Lower leg skin (tissue), 3 donors: Measurements from ENCODE around the gene CACYBP.

Experiments
- POLR2A ChIP-seq, 2 donors: fragments of 450-650 bp; IDR thresholded peaks; one replicate each; pipeline ENCODE4 v1.6.1; 2016 to 2017; ENCODE audit warnings: antibody characterized with exemption in 2 of 2, mild to moderate bottlenecking in 1 of 2, moderate library complexity in 1 of 2
- TF ChIP-seq, protein P1 (sequence below), 3 donors: fragments of 450-650 bp; IDR thresholded peaks; one replicate each; pipeline ENCODE4 v1.5.1; 2016; ENCODE audit warnings: antibody characterized with exemption in 3 of 3, mild to moderate bottlenecking in 3 of 3, moderate library complexity in 2 of 3

DNA sequence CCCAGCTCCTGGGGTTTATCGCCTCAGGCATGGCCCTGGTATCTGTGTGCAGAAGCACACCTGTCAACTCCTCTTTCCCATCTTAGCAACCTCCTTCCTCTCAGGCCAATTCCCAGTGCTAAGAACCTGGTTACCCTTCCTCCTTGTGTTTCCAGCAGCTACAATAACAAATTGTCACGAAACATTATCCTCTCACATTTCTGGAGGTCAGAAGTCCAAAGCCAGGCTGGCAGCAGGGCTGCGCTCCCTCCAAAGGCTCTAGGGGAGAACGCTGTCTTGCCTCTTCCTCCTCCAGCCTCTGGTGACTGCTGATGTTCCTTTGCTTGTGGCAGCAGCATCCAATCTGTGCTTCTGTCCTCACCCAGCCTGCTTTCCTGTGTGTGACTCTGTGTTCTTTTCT lies 34.2 kb downstream of the CACYBP start:
- TF ChIP-seq, protein P1, sequence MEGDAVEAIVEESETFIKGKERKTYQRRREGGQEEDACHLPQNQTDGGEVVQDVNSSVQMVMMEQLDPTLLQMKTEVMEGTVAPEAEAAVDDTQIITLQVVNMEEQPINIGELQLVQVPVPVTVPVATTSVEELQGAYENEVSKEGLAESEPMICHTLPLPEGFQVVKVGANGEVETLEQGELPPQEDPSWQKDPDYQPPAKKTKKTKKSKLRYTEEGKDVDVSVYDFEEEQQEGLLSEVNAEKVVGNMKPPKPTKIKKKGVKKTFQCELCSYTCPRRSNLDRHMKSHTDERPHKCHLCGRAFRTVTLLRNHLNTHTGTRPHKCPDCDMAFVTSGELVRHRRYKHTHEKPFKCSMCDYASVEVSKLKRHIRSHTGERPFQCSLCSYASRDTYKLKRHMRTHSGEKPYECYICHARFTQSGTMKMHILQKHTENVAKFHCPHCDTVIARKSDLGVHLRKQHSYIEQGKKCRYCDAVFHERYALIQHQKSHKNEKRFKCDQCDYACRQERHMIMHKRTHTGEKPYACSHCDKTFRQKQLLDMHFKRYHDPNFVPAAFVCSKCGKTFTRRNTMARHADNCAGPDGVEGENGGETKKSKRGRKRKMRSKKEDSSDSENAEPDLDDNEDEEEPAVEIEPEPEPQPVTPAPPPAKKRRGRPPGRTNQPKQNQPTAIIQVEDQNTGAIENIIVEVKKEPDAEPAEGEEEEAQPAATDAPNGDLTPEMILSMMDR (IDR thresholded peaks at IDR 0.05): no peak
- no peak for TF ChIP-seq POLR2A (IDR thresholded peaks at IDR 0.05)
